Left ventricle myocardium inferior (tissue), 1 donor: ENCODE data around the gene TM2D3. TPM values are rescaled to one million over a fixed set of nuclear protein-coding genes. Genes with fewer than 3 reads are reported as not detected.

Experiments used
- DNase-seq: peaks from one replicate; pipeline ENCODE4 v3.0.0-alpha.2; 2020
- H3K27ac ChIP-seq: fragments of 200-600 bp; replicated peaks from 2 replicates; pipeline ENCODE4 v1.8.0; 2021
- H3K27me3 ChIP-seq: fragments of 200-600 bp; 2 replicates; pipeline ENCODE4 v1.8.0; 2021; ENCODE audit warnings: low read depth
- H3K36me3 ChIP-seq: fragments of 200-600 bp; 2 replicates; pipeline ENCODE4 v1.8.0; 2021
- H3K4me1 ChIP-seq: fragments of 200-600 bp; 2 replicates; pipeline ENCODE4 v1.8.0; 2021
- H3K4me3 ChIP-seq: fragments of 200-600 bp; 2 replicates; pipeline ENCODE4 v1.8.0; 2021; ENCODE audit warnings: mild to moderate bottlenecking, moderate library complexity
- H3K9me3 ChIP-seq: fragments of 200-600 bp; replicated peaks from 2 replicates; pipeline ENCODE4 v1.8.0; 2021
- CTCF ChIP-seq: fragments of 200-600 bp; IDR thresholded peaks from 2 replicates; pipeline ENCODE4 v1.8.0; 2021; ENCODE audit warnings: antibody characterized with exemption, mild to moderate bottlenecking, borderline replicate concordance
- intact Hi-C: fragments of 100-400 bp; cut with micrococcal nuclease; formaldehyde crosslinking; loops from one replicate; pipeline ENCODE4 v1.11.0; 2022
- total RNA-seq: library from RNA; stranded (reverse); fragmentation: NEBNext Ultra II Directional; extraction: Animal tissue kit (Norgen Biotek cat#: 25700); gene quantifications from one replicate; pipeline ENCODE4 v1.2.1, GENCODE V29; 2021
- donor health status: DM: no; HTN: yes; CAD: no; lungs with severe emphysema.

TM2D3 gene
- total RNA-seq, 1 donor from 2014 or later = 50.6 TPM

GRCh38 chr15:101692801-101693598, 40.8 kb upstream of the TM2D3 start:
- Histone ChIP-seq H3K4me3 (no peak overlapping the region), H3K4me1 (no peaks in the 10 kb centered on the region), H3K27ac (no peak overlapping the region), H3K9me3 (no peaks in the 10 kb centered on the region), H3K36me3 (peaks cover 51% of the 10 kb centered on the region), H3K27me3 (no peaks in the 10 kb centered on the region)
- DNase-seq = no peak
- no peak for TF ChIP-seq CTCF
- intact Hi-C loops = no loop called here

DNA sequence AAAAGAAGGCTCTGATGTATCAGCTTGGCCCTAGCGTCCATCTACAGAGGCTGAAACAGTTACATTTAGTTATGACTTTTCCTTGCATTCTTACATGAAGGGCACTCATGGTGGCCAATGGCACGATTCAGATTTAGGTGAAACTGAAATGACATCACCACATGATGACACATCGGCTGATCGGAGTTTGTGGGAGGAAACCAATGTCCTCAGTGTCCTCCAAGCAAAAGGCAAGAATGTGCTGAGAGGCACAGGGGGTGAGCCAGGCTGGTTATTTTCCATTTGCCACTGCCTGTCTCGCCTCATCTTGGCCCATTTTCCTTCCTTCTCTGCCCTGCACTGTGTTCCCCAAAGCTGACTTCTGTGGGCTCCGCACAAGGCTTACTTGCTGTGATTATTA, 37.7 kb upstream of the TM2D3 start:
- no peak for DNase-seq
- Histone ChIP-seq H3K27ac (no peak overlapping the region), H3K4me3 (no peak overlapping the region), H3K27me3 (no peaks in the 10 kb centered on the region), H3K4me1 (peaks cover 6% of the 10 kb centered on the region), H3K9me3 (no peaks in the 10 kb centered on the region), H3K36me3 (peaks cover 38% of the 10 kb centered on the region)
- intact Hi-C loops = no loop called here
- no peak for TF ChIP-seq CTCF

DNA sequence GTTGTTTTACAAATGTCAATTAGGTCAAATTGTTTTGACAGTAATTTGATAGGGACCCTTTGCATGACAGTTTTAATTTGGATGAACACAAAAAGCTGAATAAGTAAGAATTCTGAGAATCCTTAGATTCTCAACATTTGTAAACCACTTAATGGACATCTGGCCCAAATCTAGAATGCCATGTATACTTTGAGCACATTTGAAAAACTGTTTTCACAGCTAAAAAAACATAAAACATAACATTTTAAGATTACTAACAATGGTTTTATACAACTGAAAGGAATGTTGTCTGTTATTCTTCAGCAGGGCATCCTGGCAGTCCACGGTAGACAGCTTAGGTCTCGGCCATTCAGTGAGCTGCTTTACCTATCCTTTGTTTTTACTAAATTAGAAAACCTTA, 34.5 kb upstream of the TM2D3 start:
- DNase-seq = no peak
- H3K4me1 ChIP-seq = peaks cover 17% of the 10 kb centered on the region
- no peaks in the 10 kb centered on the region for H3K9me3 ChIP-seq
- H3K27ac ChIP-seq = no peak overlapping the region
- H3K36me3 ChIP-seq = peaks cover 42% of the 10 kb centered on the region
- no peak for TF ChIP-seq CTCF
- H3K27me3 ChIP-seq = no peaks in the 10 kb centered on the region
- no peak overlapping the region for H3K4me3 ChIP-seq
- intact Hi-C loops = no loop called here

DNA sequence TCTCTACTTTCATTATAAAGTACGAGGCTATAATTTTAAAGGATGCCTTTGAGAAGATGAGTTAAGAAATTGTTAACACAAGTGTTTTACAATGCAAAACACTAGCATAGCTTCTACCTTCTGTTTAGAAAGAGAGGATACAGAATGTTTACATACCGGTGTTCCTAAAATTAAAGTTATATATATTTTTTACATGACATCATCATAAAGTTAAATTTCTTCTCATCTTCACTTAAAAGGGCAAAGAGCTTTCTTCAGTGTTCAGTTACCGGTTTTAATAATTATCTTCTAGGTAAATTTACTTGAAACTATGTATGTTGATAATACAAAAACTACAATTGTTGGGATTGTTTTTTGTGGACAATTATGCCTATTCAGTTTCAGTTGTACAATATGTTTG, 32.7 kb upstream of the TM2D3 start:
- Histone ChIP-seq H3K9me3 (no peaks in the 10 kb centered on the region), H3K27me3 (no peaks in the 10 kb centered on the region), H3K4me1 (peaks cover 17% of the 10 kb centered on the region), H3K27ac (peak overlapping the region; percentile 41), H3K4me3 (no peak overlapping the region), H3K36me3 (peaks cover 37% of the 10 kb centered on the region)
- intact Hi-C loops = no loop called here
- no peak for DNase-seq
- TF ChIP-seq CTCF = no peak

DNA sequence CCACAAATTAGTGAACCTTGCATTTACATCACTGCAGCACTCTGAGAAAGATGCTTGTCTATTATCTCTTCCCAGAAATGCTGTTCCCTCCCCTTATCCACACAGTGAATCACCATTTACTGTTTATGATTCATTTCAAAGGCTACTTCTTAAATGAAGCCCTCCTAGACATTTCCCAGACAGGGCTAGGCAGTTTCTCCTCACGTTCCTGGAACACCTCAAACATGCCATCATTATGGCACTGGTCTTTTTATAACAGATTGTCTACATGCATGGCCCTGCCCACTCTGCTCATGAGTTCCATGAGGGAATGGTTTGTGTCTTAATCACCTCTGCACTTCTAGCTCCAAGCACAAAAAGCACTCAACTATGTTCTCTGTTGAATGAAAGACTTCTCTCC, 32.2 kb upstream of the TM2D3 start:
- Histone ChIP-seq H3K27ac (peak overlapping the region; percentile 41), H3K9me3 (no peaks in the 10 kb centered on the region), H3K27me3 (no peaks in the 10 kb centered on the region), H3K4me3 (no peak overlapping the region), H3K36me3 (peaks cover 37% of the 10 kb centered on the region), H3K4me1 (peaks cover 17% of the 10 kb centered on the region)
- intact Hi-C loops = no loop called here
- DNase-seq = no peak
- no peak for TF ChIP-seq CTCF
